ENCODE results near the gene GGCX. TPM values are rescaled to one million over a fixed set of nuclear protein-coding genes. Genes with fewer than 3 reads are reported as not detected.

GGCX gene
- total and polyA plus RNA-seq, 7 donors: 19.0 to 35.6 (median 22.3) TPM

- DNase-seq (peak; percentile 47 to 79), ATAC-seq (peak; percentile 64 to 79 (median 74))
- peak within 1 kb of the TSS; percentile 51 for H3K4me3 ChIP-seq
- no peaks in the 10 kb centered on the region for H3K27me3 ChIP-seq (ENCODE audit: insufficient read depth in 3 of 3, low read length in 2 of 3)
- peaks cover 26% of the 10 kb centered on the region for H3K4me1 ChIP-seq
- no peak for TF ChIP-seq CTCF (IDR thresholded peaks at IDR 0.05)
- WGBS, 3 donors: 26 to 37% (median 28%) methylated on average over 19 of the region's 19 CpGs
- H3K36me3 ChIP-seq (ENCODE audit: insufficient read depth in 1 of 2, low read depth in 1 of 2): no peaks in the 10 kb centered on the region
- no peaks in the 10 kb centered on the region for H3K9me3 ChIP-seq
- peak within 1 kb of the TSS; percentile 73 for H3K27ac ChIP-seq
- intact Hi-C loops (cut with DNase I): no loop called here
Observed at GRCh38 chr2:85577386-85578242, 16.3 kb upstream of the GGCX start, which contains the start of gene VAMP8. Gene VAMP8, plus strand, starts transcription at chr2:85577586. Its CDS starts 61 bp downstream, at chr2:85577647.

GRCh38 chr2:85577063-85577385, 15.7 kb upstream of the GGCX start:
- DNase-seq: peak in 1 of 2 donors; percentile 6
- H3K4me3 ChIP-seq: peak overlapping the region; percentile 51
- intact Hi-C loops (cut with DNase I): no loop called here
- peak overlapping the region; percentile 73 for H3K27ac ChIP-seq
- H3K4me1 ChIP-seq: peaks cover 26% of the 10 kb centered on the region
- no peaks in the 10 kb centered on the region for H3K9me3 ChIP-seq
- WGBS, 3 donors: 56 to 79% (median 78%) methylated on average over 3 of the region's 3 CpGs
- no peaks in the 10 kb centered on the region for H3K27me3 ChIP-seq (ENCODE audit: insufficient read depth in 3 of 3, low read length in 2 of 3)
- H3K36me3 ChIP-seq (ENCODE audit: insufficient read depth in 1 of 2, low read depth in 1 of 2): no peaks in the 10 kb centered on the region
- no peak for TF ChIP-seq CTCF (IDR thresholded peaks at IDR 0.05)
- ATAC-seq: no peak

- DNase-seq (no peak), ATAC-seq (no peak)
- peaks cover 26% of the 10 kb centered on the region for H3K4me1 ChIP-seq
- H3K27ac ChIP-seq: no peak overlapping the region
- H3K9me3 ChIP-seq: no peaks in the 10 kb centered on the region
- no peaks in the 10 kb centered on the region for H3K36me3 ChIP-seq (ENCODE audit: insufficient read depth in 1 of 2, low read depth in 1 of 2)
- intact Hi-C loops (cut with DNase I): no loop called here
- 85 to 93% (median 93%) methylated on average over 8 of the region's 8 CpGs for WGBS, 3 donors
- H3K27me3 ChIP-seq (ENCODE audit: insufficient read depth in 3 of 3, low read length in 2 of 3): no peaks in the 10 kb centered on the region
- no peak for TF ChIP-seq CTCF (IDR thresholded peaks at IDR 0.05)
- no peak overlapping the region for H3K4me3 ChIP-seq
Observed at GRCh38 chr2:85575739-85576138, 14.4 kb upstream of the GGCX start.

- WGBS, 3 donors: 73 to 87% (median 73%) methylated on average over 4 of the region's 4 CpGs
- no peaks in the 10 kb centered on the region for H3K27me3 ChIP-seq (ENCODE audit: insufficient read depth in 3 of 3, low read length in 2 of 3)
- intact Hi-C loops (cut with DNase I): no loop called here
- ATAC-seq (no peak), DNase-seq (no peak)
- H3K4me3 ChIP-seq: no peak overlapping the region
- no peak overlapping the region for H3K27ac ChIP-seq
- no peaks in the 10 kb centered on the region for H3K36me3 ChIP-seq (ENCODE audit: insufficient read depth in 1 of 2, low read depth in 1 of 2)
- TF ChIP-seq CTCF (IDR thresholded peaks at IDR 0.05): no peak
- H3K4me1 ChIP-seq: no peaks in the 10 kb centered on the region
- H3K9me3 ChIP-seq: no peaks in the 10 kb centered on the region
Observed at GRCh38 chr2:85566265-85566664, 5.0 kb upstream of the GGCX start.
